HG03103 (cell line): ENCODE results near the gene GABRP.
"Not testable (repeated sequence)": the region's sequence is repeated elsewhere in the genome, so short reads cannot be mapped to it uniquely, and the experiment has no call there.

Experiments used
- ATAC-seq: cut with Tn5 transposase; IDR thresholded peaks from one replicate; pipeline ENCODE4 v1.9.1; 2021; ENCODE audit warnings: low read depth; ENCODE audit not compliant: unreplicated experiment

GABRP gene

DNA sequence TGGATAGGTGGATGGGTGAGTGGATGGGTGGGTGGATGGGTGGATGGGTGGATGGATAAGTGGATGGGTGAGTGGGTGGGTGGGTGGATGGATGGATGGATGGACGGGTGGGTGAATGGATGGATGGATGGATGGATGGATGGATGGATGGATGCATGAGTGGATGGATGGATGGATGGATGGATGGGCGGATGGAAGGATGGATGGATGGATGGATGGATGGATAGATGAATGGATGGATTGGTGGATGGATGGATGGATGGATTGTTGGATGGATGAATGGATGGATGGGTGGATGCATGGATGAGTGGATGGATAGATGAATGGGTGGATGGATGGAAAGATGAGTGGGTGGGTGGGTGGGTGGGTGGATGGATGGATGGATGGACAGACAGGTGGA, 29.0 kb upstream of the GABRP start:
- not testable (repeated sequence) for ATAC-seq

DNA sequence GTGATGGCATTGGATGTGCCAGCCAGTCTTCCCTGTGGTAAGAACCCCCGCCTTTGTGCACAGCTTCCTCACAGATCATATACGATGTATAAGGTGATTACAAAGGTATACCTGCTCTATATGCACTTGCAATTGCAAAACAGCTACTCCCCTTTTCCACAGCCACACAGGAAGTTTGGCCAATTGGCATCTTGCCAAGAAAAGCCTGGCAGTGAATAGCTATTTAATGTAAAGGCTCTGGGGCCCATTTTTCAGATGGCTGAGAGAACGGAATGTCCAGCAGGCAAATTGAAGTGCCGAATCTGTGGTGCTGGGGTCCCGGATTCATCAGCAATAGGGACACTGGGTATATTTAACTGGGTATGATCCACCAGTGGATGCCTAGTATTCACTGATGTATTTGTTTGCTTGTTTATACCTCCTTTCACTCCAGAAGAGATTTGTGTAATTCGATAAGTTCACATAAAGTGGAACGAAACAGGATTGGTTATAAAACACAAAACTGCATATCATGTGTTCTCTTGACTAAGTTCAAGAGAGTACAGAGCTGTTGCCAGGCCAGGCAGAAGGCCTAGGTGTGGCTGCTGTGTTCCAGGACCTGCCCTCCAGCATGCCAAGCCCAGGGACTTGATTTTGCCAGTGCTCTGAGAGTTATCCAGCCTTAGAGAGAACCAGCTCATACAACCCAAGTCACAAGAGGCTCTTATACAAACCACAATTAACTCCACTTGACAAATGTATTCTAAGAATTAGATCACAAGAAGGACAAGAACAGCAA, 27.7 kb upstream of the GABRP start:
- no peak for ATAC-seq

- ATAC-seq = no peak
These were observed 26.8 kb upstream of the GABRP start for GRCh38 chr5:170756691-170757090.

DNA sequence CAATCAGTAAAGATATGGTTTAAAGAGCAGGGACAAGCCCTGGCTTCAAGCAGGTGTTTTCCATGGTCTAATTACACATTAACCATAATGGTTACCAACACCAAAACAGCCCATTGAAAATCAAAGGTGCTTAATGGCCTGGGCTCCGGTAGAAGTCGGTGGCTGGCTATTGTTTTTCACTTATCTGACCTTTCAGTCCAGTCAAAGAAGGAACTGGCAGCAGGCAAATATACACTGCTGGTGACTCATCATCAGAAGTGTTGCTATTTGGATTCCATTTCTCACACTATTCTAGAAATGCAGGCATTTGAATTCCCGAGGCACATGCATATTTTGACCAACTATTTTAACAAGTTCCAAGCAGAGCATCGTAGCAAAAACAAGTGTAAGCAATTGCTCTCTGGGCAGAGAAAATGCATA, 26.3 kb upstream of the GABRP start:
- ATAC-seq = no peak

DNA sequence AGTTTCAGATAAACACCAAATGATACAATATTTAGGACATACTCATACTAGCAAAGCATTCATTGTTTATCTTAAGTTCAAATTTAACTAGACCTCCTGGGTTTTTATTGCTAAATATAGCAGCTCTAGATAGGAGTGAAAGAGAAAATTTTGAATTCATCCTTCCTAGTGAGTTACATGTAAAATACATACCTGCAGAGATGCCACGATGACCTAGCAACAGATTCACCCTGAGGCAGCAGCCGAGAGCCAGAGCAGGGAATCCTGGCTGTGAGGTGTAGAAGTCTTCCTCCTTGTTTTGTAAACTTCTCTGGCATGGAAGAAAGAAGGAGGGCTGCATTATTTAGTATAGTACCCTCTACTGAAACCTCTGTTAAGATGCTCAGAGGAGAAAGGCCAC, 25.9 kb upstream of the GABRP start:
- no peak for ATAC-seq

GRCh38 chr5:170758481-170758880, 25.0 kb upstream of the GABRP start:
- ATAC-seq = no peak

- ATAC-seq = no peak
These were observed 23.4 kb upstream of the GABRP start for GRCh38 chr5:170760113-170760512.

- no peak for ATAC-seq
These were observed 22.3 kb upstream of the GABRP start for GRCh38 chr5:170761048-170761707.

- no peak for ATAC-seq
These were observed 21.8 kb upstream of the GABRP start for GRCh38 chr5:170761708-170762066.

DNA sequence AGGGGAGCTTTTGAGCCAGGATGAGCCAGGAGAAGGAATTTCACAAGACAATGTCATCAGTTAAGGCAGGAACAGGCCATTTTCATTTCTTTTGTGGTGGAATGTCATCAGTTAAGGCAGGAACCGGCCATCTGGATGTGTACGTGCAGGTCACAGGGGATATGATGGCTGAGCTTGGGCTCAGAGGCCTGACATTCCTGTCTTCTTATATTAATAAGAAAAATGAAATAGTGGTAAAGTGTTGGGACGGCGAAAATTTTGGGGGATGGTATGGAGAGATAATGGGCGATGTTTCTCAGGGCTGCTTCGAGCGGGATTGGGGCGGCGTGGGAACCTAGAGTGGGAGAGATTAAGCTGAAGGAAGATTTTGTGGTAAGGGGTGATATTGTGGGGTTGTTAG, 21.2 kb upstream of the GABRP start:
- not testable (repeated sequence) for ATAC-seq

- not testable (repeated sequence) for ATAC-seq
These were observed 17.7 kb upstream of the GABRP start for GRCh38 chr5:170765868-170766267.

DNA sequence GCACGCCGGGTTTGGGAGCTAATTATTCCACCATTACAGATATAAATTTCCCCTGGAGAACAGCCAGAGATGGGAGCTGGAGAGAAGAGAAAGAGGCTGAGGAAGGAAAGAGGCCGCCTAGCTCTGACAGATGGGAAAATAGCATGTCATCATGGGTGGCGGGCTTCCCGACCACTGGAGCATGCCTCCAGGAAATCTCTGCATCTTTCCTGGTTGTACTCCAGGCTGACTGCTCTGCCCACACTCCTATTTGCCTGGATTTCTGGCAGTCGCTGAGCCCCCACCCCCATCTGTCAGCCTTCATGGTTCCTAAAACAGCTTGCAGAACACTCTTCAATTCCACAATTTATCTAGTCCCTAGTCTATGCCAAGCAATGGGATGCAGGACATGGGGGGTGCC, 14.3 kb upstream of the GABRP start:
- no peak for ATAC-seq

- no peak for ATAC-seq
These were observed 13.6 kb upstream of the GABRP start for GRCh38 chr5:170769898-170770416.

- ATAC-seq = no peak
These were observed 12.0 kb upstream of the GABRP start for GRCh38 chr5:170771496-170771895.

DNA sequence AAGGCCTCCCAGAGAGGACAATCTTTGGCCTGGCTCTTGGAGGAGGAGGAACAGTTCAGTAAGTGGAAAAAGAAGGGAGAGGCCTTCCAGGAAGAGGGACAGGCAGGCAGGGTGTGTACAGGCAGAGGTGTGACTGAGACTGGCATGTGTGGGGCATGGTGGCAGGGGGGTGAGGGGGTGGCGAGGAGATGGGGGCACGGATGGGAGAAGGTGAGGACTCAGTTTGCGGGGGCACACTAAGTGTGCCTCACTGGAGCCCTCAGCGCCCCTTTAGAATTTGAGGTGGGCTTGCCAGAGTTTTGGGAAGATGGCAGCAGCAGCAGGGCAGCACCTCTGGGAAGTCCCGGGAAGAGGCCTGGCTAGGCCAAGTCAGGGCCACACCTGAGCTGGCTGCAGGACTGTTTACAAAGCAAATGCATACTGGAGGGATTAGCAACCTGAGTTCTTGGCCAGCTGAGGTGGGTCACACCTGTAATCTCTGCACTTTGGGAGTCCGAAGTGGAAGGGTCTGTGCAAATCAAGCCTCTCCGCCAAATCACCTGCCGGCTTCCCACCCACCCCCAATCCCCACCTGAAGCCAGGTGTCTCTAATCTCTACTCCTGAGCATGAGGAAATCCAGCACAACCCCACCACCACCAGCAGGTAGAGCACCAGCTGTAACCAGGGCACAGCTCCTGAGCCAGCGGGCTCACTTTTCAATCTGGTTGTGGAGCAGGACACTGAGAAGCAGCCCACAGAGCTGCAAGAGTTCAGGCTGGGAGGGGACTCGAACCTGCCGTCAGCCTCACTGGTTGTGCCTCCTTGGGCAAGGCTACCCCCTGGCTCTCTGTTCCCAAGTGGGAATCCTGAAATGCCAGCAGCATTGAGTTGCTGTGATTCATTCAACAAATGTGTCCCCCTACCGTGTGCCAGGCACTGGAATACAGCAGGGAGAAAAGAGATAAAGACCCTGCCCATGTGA, 10.2 kb upstream of the GABRP start:
- no peak for ATAC-seq

DNA sequence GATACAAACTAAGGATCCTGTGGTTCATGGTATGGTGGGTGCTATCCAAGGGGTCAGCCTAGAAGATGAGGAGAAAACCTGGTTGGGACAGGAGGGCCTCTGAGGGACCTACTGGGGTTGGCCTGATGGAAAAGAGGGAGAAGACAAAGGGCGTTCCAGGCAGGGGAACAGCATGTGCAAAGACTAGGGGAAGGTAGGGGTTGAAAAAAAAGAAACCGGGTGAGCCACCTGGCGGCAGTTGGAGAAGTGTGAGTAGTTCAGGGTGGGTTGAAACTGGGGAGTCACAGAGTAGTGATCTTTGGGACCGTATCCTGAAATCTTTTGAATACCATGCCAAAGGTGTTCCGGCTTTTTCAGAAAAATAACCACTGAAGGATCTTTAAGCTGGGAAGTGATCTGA, 8.7 kb upstream of the GABRP start:
- ATAC-seq = no peak

- ATAC-seq = no peak
These were observed 1.6 kb upstream of the GABRP start for GRCh38 chr5:170781946-170782345.

- ATAC-seq = no peak
These were observed 1.1 kb upstream of the GABRP start for GRCh38 chr5:170782438-170782837.

GRCh38 chr5:170785416-170785815, 1.9 kb downstream of the GABRP start:
- ATAC-seq = no peak

- ATAC-seq = no peak
These were observed 3.7 kb downstream of the GABRP start for GRCh38 chr5:170787216-170787615.
